ENCODE measurements around the gene AQP12B. TPM values are rescaled to one million over a fixed set of nuclear protein-coding genes. Genes with fewer than 3 reads are reported as not detected.
A peak's percentile ranks its signal among the peaks of the same experiment; 100 is the strongest.

The AQP12B gene
- total RNA-seq, 4 donors from 2014 or later = not detected

DNA sequence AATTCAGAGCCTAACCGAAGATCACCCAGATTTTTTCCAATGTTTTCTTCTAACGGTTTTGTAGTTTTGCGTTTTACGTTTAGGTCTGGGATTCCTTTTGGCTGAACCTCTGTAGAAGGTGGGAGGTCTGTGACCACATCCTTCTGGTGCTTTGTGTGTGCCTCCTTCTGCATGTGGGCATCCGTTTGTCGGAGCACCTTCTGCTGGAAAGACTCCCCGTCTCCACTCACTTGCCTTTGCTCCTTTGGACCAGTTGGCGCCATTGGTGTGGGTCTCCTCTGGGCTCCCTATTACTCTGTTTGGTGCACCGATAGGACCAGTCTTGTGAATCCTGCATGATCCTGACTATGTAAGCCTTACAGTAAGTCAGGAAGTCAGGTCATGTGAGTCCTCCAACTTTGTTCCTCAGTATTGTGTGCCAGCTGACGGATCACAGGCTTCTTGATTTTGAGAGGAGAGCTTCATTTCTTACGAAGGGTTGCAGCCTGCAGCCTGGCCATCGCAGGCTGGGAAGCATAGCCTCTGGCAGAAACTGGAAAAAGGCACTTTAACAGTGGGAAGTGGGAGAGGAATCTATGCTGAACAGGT, 22.6 kb upstream of the AQP12B start:
- TF ChIP-seq POLR2AphosphoS5 (IDR thresholded peaks at IDR 0.05) = no peak
- TF ChIP-seq POLR2A (IDR thresholded peaks at IDR 0.05) = no peak
- no peak for TF ChIP-seq EP300 (IDR thresholded peaks at IDR 0.05)
- TF ChIP-seq, protein P1, sequence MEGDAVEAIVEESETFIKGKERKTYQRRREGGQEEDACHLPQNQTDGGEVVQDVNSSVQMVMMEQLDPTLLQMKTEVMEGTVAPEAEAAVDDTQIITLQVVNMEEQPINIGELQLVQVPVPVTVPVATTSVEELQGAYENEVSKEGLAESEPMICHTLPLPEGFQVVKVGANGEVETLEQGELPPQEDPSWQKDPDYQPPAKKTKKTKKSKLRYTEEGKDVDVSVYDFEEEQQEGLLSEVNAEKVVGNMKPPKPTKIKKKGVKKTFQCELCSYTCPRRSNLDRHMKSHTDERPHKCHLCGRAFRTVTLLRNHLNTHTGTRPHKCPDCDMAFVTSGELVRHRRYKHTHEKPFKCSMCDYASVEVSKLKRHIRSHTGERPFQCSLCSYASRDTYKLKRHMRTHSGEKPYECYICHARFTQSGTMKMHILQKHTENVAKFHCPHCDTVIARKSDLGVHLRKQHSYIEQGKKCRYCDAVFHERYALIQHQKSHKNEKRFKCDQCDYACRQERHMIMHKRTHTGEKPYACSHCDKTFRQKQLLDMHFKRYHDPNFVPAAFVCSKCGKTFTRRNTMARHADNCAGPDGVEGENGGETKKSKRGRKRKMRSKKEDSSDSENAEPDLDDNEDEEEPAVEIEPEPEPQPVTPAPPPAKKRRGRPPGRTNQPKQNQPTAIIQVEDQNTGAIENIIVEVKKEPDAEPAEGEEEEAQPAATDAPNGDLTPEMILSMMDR (IDR thresholded peaks at IDR 0.05) = no peak
- no peak overlapping the region for H3K4me3 ChIP-seq
- H3K4me1 ChIP-seq = peaks cover 7% of the 10 kb centered on the region
- WGBS = 70% methylated on average over 12 of the region's 12 CpGs
- H3K36me3 ChIP-seq = no peaks in the 10 kb centered on the region
- DNase-seq (ENCODE audit: low spot score in 2 of 2) = no peak
- H3K27ac ChIP-seq = no peak overlapping the region
- H3K27me3 ChIP-seq = peaks cover 83% of the 10 kb centered on the region
- H3K9me3 ChIP-seq = no peaks in the 10 kb centered on the region

DNA sequence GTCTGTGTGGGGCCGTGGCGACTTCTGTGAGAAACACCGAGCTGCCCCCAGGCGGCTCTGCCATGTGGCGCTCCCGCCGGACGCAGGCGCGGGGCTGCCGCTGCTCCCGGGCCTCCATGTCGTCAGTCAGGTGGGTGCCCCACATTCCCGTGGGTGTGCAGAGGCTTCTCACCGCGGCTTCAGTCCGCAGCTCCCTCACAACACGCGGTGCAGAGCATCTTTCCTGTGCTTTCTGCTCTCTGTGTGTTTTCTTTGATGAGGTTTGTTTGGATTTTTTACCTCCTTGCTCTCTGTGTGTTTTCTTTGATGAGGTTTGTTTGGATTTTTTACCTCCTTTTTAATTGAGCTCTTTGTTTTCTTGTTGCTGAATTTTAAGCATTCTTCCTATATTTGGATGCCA, 22.0 kb upstream of the AQP12B start:
- no peak overlapping the region for H3K4me3 ChIP-seq
- H3K4me1 ChIP-seq = peaks cover 7% of the 10 kb centered on the region
- peak in 1 of 2 donors; percentile 50 for DNase-seq (ENCODE audit: low spot score in 2 of 2)
- no peak for TF ChIP-seq POLR2A (IDR thresholded peaks at IDR 0.05)
- TF ChIP-seq, protein P1 (IDR thresholded peaks at IDR 0.05) = no peak
- TF ChIP-seq EP300 (IDR thresholded peaks at IDR 0.05) = no peak
- TF ChIP-seq POLR2AphosphoS5 (IDR thresholded peaks at IDR 0.05) = no peak
- H3K9me3 ChIP-seq = no peaks in the 10 kb centered on the region
- no peaks in the 10 kb centered on the region for H3K36me3 ChIP-seq
- H3K27ac ChIP-seq = no peak overlapping the region
- peaks cover 80% of the 10 kb centered on the region for H3K27me3 ChIP-seq
- 43% methylated on average over 15 of the region's 19 CpGs for WGBS

DNA sequence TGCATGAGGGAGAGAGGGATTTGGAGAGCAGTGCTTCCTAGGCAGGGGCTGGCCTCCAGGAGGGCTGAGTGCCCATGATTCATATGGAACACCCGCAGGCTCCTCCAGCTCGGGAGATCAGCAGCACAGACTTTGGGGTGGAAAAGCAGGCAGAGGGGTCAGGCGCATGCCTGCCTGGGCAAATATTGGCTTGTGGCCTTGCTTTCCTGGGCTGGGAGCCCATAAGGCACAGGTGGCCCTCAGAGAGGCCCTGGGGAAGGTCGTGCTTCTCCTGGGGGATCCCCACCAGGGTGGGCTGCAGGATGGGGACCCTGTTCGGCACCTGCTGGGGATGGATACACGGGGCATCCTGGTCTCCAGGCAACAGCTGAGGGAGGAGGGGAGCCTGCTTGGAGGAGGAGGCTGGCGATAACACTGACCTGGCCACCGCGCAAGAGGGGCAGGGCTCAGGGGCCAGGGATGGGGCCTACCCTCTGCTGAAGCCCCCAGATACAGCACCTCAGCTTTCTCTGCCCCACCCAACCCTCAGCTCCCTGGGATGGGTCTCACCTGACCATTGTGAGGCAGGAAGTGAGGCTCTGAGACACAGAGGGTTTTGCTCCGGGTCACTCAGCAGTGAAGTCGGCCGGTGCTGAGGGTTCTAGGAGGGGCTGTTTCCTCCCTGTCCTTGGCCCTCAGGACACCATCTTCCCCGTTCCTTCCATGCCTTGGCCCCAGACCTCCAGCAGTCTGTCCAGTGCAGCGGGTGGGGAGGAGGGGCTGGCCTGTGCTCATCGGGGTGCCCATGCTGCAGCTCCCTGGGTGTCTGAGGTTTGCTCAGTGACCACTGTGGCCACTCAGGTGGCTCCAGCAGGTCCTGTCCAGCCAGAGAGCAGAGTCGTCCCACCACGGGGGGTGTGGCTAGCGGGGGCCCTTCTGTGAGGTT, 21.0 kb upstream of the AQP12B start:
- Histone ChIP-seq H3K36me3 (no peaks in the 10 kb centered on the region), H3K27me3 (peaks cover 75% of the 10 kb centered on the region), H3K4me1 (peaks cover 7% of the 10 kb centered on the region), H3K4me3 (no peak overlapping the region), H3K27ac (no peak overlapping the region), H3K9me3 (no peaks in the 10 kb centered on the region)
- TF ChIP-seq, protein P1 (IDR thresholded peaks at IDR 0.05) = no peak
- no peak for TF ChIP-seq POLR2AphosphoS5 (IDR thresholded peaks at IDR 0.05)
- no peak for TF ChIP-seq EP300 (IDR thresholded peaks at IDR 0.05)
- no peak for TF ChIP-seq POLR2A (IDR thresholded peaks at IDR 0.05)
- peak in 1 of 2 donors; percentile 44 for DNase-seq (ENCODE audit: low spot score in 2 of 2)
- WGBS = 88% methylated on average over 8 of the region's 18 CpGs

DNA sequence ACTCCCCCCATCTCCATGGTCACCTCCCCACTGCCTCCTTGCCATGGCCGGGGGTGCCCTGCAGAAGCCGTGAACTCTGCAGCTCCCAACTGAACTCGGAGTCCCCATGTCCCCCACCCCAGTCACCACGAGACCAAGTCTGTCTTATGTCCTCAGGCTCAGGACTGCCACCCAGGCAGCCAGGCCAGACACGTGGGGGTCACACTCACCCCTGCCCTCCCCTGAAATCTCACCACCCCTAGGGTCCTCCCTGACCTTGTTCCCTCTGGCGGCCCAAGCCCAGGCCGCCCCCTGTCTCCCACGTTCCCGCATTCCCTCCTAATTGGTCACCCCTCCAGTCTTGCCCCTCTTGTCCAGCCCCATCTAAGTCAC, 19.9 kb upstream of the AQP12B start:
- no peak overlapping the region for H3K4me3 ChIP-seq
- H3K27ac ChIP-seq = no peak overlapping the region
- TF ChIP-seq EP300 (IDR thresholded peaks at IDR 0.05) (no peak), POLR2A (IDR thresholded peaks at IDR 0.05) (no peak), POLR2AphosphoS5 (IDR thresholded peaks at IDR 0.05) (no peak)
- TF ChIP-seq, protein P1 (IDR thresholded peaks at IDR 0.05) = no peak
- DNase-seq (ENCODE audit: low spot score in 2 of 2) = no peak
- H3K27me3 ChIP-seq = peaks cover 66% of the 10 kb centered on the region
- H3K36me3 ChIP-seq = no peaks in the 10 kb centered on the region
- WGBS = 85% methylated on average over 9 of the region's 9 CpGs
- peaks cover 7% of the 10 kb centered on the region for H3K4me1 ChIP-seq
- H3K9me3 ChIP-seq = no peaks in the 10 kb centered on the region
